Daoy (cell line): Measurements from ENCODE around the gene SINHCAF. TPM values are rescaled to one million over a fixed set of nuclear protein-coding genes. Genes with fewer than 3 reads are reported as not detected.

Experiments
- DNase-seq: peaks from one replicate; pipeline ENCODE4 v3.0.0-alpha.2; 2015; ENCODE audit warnings: low read depth
- total RNA-seq: library from RNA; depleted of rRNA; stranded (reverse); fragments of >200 nt; shearing (Covaris generic); gene quantifications from 2 replicates; pipeline ENCODE4 v1.2.3, GENCODE V29; 2014

SINHCAF gene
- total RNA-seq, 1 experiment from 2014 or later = 155 TPM

DNA sequence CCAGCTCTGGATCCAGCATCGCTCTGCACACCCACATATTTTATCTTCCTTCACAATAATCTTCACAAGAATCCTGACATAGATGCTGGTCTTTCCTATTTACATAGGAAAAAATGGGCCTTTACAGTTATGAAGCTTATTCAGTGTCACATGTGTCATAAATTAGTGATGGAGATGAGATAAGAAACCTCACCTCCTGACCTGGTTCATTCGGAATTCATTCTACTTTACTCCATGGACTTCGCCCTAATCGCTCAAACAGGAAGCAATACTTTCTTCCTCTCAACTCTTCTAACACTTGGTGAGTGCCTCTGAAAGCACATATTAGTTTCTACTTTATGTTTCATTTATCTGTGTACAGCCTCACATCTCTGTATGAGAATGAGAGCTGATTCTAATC, 12.0 kb upstream of the SINHCAF start:
- DNase-seq = no peak

DNA sequence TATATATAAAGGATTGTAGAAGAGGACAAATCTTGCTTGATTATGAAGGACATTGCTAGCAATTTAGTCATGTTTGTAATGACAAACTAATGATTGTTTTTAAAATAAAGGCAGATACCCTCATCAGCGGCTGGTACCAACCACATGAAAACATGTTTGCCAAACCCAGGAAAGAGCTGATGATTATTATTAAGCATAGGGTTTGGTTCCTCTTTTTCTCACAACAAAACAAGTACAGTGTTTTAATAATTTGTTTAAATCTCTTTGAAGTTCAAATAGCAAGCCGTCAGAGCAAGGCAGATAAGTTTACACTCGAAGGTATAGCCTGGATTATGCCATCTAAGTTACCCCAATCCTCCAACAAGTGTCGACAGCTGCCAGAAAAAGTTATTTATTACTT, 5.3 kb upstream of the SINHCAF start:
- DNase-seq = no peak

DNA sequence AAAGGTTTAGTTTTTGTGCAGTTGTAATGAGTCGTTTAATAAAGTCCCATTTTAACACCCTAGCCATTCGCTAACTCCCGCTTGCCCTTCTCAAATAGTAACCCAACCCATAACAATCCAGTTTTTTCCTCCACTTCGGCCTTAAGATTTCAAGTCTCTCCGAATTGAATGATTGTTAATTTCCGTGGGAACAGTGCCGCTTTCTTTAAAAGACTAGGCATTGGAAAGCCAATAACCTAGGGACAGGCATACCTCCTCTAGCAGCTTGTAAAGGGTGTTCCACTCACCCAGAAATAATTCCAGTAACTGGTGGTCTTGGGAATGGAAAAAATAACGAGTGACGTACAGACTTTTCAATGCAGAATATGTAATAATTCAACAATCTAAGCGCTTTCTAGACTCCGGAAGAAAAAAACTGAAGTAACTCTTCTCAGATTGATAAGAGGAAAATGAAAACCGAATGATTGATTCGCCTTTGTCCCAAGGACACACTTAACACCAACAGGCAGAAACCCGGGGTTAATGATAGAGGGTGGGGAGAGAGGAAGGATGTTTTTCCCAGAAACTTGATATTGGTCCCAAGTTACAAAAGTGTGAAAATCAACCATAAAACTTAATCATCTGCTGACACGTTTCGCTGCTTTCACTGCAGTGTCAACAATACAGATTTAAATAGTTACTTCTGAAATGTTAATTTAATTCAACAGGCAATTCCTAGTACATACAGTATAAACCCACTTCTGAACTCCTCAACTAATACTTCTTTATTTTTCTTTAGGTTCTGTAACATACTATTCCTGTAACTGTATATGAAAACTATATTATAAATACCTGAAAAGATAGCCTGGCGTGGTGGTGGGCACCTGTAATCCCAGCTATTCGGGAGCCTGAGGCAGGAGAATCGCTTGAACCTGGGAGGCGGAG, 1.0 kb upstream of the SINHCAF start:
- DNase-seq = no peak

DNA sequence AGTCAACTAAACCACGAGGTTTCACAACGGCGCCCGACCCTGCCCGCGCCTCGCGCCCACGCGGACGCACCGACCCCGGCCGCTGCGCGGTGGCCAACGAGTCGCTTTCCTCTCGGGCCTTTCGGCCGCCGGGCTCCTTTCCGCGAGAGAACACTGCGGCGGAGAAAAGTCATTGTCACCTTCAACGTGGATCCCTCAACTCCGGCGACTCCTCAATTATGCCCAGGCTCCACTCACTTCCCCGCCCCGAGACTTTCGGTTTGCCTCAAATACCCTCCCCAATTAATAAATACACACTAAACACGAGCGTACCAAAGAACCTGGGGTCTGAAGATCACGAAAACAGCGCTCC, 450 bp downstream of the SINHCAF start:
- DNase-seq = no peak

DNA sequence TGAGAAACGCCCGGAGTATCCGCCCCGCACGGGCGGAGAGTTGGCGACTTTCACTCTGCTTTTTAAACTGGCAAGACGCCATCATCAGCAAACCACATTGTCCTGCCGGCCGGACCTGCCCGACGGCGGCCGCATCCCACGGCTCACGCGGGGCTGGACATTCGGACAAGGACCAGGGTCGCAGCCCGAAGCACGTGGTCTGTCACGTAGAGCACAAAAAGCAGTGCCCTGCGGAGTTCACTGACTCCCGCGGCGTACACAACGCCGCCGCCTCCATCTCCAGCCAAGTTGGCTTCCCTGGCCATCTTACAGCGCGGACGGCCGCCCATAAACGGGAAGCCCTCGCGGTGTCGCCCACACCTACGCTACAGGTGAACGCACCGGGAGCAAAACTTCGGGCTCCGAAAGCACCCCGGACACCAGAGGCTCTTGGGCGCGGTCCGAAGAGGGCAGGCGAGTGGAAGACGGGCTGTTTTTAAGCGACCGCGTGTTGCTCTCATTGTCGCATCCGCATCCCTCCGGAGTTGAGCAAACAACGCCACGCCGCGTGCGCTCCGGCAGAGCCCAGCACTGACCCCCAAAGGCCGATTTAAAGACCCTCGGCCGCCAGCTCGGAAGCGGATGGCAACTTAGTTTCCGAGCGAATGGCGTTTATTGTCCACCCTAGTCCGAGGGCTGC, 966 bp downstream of the SINHCAF start:
- peak; percentile 62 for DNase-seq

DNA sequence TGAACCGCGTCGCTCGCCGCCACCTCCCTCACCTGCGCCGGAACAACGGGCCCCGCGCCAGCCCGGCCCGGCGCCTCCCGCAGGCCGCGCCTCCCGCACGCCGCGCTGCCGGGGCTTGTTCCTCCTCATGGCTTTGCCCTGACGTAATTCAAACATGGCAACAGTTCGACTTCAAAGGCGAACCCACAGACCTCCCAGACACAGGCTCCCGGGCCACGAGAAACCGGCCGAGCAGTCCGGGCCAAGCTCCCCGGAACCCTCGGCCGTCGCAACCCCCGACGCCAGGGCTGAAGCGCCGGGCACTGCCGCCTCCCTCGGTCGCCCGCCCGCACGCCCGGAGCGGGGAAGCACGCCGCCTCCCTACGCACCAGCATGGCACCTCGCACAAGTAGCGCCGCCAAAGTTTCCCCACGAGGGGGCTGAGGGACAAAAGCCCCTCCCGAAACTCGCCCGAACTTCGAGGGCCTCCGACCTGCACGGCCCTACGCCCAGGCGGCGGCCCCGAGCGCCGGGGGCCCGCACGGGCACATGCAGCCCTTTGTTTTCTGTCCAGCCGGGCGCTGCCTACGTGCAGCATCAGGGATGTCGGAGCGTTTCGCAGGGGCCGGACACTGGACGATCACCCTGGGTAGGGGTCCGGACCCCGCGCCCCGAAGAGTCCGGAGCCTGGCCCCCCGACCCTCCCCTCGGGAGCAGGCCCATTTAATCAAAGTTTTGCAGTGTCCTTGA, 1.7 kb downstream of the SINHCAF start:
- DNase-seq = peak; percentile 87

DNA sequence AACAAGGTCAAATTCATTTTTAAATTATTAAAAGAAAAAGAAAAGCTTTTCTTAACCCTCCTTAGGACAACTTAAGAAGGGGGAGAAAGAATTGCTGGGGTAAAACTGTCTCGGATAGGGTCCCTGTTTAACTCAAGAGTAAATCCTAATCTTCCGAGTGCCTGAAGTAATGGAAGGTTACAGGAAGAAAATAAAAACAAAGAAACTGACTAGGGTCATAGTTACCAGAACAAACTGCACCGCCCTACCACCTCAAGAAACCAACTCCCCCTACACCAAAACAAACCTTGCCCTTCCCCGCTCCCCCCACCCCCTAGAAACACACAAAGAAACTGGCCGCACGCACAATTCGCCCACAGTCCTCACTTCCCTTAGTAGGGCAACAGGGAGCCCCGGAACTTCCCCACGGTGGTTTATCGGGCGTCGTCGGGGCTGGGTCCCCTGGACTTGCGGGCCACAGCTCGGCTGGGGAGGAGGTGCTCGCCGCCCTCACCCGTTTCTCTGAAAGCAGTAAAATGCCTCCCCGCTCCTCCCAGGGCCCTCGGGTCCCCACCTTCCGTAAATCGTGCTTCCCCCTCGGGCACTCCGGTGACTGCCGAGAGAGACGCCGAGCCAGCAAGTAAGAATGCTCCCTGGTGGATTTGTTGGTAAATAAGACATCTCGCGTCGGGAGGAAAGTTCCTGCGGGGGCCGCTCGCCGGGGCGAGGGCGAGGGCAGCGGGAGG, 2.4 kb downstream of the SINHCAF start:
- DNase-seq = no peak

DNA sequence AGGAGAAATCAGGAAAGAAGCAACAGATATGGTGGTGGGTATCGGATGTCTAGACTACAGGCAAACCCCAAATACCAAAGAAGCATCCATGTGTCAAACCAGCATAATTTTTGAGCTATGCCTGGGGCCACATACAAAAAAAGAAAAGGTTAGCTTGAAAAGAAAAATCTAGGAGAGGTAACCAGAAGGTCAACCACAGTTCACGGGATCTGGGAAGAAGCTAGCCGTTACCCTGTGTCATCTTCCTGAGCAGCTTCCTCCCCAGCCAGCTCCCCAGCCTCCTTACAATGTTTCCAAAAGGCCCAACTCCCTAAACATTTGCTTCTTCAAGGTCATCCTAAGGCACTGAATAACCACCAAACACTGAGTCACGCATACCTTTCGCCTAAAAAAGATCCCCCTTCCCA, 3.1 kb downstream of the SINHCAF start:
- DNase-seq = peak; percentile 73

DNA sequence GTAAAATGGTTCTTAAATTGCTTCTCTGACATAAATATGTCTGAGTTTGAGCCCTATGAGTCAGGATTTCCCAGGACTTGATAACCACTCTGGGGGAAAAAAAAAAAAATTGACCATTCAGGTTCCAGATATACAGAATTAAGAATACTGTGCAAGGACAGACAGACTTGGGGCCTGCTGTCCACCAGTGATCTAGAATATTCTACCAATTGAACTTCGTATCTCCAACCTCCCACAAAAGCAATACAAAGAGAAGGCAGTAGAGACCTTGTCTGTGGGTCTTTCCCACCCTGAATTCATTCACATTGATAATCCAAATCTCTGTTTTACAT, 4.1 kb downstream of the SINHCAF start:
- DNase-seq = peak; percentile 23

DNA sequence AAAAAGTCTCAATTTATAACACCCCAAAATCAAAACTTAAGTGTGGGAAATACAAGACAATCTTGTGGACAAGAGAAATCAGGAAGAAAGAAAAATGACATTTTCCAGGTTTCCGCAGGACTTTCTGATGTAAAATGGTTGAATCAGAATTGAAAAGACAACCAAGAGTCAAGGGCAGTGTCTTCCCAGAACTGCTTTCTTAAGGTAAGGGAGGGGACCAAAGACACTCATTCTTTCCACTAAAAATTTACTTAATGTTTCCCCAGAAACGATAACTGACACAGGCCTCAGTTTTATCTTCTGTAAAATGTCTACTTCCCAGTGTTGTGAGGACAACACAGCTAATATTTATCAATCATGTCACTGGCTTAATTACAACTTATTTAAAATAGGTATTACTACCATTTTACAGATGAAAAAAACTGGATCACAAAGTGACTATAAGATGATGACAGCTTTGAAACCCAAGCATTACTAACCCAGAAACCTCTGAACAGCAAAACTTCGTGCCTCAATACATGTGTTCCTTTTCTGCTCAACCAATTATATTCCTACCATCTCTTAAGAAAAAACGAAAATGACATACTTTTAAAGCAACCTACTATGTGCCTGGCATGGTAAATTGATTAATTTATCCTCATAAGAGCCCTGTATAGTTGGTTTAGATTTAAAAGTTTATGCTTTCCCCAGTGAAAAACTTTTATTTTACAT, 4.6 kb downstream of the SINHCAF start:
- no peak for DNase-seq

DNA sequence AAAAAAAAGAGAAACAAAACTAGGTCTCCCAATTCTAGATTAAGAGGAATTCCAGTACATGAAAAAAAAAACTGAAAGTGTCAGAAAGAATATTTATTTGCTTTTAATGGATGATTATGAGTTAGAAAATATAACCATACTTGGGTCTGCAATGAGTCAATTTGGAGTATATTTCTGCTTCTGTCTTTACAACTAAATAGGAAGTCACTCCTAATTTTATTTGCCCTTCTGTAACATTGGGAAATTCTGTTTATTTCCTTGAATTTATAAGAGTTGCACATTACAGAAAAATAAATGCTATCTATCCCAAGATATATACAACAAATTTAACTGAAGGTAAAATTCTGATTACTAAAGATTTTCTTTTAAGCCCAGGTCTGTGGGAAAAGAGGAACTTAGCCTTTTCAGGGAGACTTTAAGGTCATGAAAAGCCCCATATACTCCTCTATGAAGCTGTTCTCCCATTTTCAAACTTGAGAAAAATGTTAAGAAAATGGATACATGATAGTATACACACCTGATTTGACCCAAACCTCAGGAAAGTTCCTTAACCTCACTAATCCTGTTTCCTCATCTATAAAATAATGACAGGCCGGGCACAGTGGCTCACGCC, 7.2 kb downstream of the SINHCAF start:
- DNase-seq = no peak

DNA sequence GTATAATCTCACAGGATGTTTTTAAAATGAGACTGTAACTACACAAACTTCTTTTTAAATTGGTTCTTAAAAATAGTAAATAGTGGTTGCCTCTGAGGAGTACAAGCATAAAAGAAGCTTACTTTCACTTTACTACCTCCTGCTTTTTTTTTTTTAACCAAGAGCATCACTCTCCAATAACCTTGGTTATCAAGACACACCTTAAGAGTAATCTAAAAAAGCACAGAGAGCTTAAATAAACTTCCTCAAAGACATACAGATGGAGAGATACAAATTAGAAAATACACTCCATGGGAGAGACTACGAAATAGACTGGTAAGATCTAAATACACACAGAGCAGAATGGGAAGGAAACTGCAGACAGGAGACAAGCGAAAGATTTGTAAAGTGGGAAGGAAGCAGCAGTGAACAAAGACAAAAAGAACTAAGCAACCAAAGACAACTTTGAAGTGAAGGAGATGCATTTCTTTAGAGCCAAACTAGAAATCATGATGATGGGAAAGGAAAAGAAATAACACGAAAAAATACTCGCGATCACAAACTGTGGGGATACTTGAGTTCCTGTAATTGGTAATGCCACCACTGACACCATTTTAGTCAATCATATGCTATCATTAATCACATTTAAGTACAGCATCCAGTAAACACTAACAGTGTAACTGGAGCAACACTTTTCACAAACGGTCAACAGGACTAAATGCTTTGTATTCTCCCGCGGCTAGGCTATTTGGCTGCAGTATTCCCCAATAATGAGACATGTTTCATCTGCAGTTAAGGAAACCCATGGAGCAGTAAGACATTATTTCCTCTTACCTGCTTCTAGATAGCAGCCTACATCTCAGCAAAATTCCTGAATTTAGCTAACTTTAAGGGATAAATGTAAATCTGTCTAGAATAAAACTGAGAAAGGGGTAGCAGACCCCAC, 8.2 kb downstream of the SINHCAF start:
- no peak for DNase-seq

DNA sequence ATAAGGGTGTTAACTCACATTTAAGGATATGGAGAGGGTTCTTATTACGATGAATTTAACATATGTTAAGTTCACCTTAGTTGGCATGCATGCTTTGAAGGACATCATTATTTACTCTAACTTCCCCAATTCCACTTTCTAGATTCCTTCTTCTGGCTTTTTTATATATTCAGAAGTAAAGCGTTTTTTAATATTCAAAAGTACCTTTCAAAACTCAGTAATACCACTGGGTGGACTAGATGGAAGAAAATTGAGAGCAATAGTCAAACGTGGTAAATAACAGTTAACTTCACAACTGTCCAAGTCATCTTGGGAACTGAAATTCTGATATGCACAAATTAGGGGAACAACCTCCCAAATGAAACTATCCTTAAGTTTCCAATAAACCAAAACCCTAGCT, 9.1 kb downstream of the SINHCAF start:
- no peak for DNase-seq

DNA sequence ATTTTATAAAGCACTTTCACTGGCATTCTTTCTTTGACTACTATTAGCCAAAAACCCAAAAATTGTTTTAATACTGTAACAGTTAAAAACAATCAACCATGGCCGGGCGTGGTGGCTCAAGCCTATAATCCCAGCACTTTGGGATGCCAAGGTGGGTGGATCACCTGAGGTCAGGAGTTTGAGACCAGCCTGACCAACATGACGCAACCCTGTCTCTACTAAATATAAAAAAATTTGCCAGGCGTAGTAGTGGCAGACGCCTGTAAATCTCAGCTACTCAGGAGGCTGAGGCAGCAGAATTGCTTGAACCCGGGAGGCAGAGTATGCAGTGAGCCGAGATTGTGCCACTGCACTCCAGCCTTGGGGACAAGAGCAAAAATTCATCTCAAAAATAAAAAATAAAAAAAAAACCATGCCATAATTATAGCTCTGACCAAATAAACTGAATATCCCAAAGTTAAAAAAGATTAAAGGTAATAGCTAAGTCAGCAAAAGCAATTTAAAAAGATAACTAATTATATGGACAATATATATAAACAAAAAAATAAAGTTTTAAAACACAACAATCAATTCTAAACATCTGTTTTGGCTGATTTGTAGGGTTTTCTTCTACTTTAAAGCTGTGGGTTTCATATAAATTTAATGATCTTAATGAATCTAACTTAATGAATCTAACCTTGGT, 10.0 kb downstream of the SINHCAF start:
- DNase-seq = no peak

DNA sequence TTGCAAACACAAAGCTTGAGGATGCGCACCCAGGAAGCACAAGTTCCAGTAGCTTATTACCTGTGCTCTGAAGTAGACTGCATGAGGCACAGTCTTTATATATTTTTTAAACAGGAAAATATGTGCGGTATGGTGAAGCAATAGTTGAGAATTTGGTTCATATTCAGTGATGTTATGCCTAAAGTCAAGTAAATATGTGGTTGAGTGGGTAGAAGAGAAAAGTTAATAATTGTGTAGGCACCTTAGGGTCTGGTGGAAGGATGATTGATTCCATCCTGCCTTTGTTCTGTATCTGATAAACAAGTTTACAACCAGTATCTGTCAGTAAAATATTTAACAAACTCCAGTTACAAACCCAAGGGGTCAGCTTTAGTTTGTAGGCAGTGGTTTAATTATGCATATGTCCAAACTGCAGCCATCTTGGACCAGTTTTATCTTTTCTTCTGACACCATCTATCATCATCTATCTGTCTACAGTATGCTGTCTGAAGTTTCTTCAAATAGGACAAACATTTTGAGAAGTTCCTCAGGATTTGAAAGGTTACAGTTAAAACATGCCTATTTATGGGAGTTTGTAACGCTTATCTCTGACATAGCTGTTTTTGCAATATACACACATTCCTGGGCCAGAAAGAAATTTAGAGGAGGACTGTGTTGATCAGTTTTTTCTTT, 10.8 kb downstream of the SINHCAF start:
- no peak for DNase-seq

DNA sequence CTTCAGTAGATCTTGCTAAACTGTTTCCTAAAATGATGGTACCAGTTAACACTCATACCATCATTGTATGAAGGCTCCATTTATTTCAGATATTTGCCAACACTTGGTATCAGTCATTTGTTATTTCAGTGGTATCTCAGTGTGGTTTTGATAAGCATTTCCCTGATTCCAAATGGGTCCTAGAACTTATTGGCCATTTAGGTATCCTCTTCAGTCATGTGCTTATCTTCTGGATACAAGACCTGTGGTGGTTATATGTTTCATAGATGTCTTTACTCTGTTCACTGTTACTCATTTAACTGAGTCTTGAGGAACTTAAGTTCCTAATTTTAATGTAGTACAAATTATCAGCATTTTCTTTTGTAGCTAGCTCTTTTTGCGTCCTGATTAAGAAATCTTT, 13.5 kb downstream of the SINHCAF start:
- no peak for DNase-seq

DNA sequence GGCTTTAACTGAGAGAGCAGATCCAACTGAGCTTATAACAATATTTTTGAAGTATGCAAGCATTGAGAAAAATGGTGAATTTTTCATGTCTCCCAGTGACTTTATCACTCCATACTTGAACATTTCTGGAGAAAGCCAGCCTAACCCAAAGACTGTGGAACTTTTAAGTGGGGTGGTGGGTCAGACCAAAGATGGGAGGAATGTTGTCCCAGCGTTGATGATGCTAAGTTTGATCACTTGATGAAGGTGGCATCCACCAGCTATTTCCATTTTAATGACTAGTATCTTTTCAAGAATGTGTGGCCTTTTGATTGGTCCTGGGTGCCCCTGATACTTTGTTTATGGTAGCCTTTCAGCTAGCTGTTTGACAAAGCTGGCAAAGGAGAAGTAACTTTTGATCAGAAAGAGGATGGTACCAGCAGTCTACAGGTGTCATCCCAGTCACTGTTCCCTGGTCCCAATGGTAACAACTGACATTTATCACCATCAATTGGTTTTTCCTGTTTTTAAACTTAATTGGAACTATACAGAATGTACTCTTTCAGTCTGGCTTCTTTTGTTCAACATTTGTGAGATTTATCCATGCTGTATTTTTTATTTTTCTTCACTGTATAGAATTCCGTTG, 14.2 kb downstream of the SINHCAF start:
- DNase-seq = no peak

DNA sequence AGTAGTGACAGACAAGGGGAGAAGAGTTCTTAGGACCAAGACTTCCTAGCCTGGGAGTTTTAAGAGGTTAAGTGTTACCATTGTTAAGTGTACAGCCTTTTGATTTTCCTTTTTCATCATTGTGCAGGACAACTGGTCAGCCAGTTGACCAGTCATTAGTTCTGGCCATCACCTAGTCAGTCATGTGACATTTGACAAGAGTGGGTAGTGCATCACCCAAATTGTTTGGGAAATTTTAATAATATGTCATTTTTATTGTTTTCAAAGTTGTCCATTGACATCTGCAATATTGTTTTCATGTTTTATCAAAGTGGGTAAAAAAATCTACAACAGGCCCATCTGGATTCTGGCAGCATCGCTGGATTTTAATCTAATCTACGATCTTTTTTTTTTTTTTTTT, 15.5 kb downstream of the SINHCAF start:
- no peak for DNase-seq
